Nephron progenitor cell (in vitro differentiated cells): Measurements from ENCODE around the gene RAB11FIP3.
"Not testable (repeated sequence)": the region's sequence is repeated elsewhere in the genome, so short reads cannot be mapped to it uniquely, and the experiment has no call there.

Experiments used
- DNase-seq: peaks from one replicate; pipeline ENCODE4 v3.0.0; 2021
- H3K27ac Mint-ChIP-seq: 2 replicates; pipeline ENCODE4 v1.8.0; 2021; ENCODE audit warnings: mild to moderate bottlenecking, moderate library complexity, mixed read lengths
- H3K27me3 Mint-ChIP-seq: 2 replicates; pipeline ENCODE4 v1.8.0; 2021; ENCODE audit warnings: mild to moderate bottlenecking, low read depth, mixed read lengths; ENCODE audit not compliant: poor library complexity
- H3K36me3 Mint-ChIP-seq: 2 replicates; pipeline ENCODE4 v1.8.0; 2021; ENCODE audit warnings: low read depth, mixed read lengths
- H3K4me1 Mint-ChIP-seq: 2 replicates; pipeline ENCODE4 v1.8.0; 2021; ENCODE audit warnings: mixed read lengths
- H3K4me3 Mint-ChIP-seq: 2 replicates; pipeline ENCODE4 v1.8.0; 2021; ENCODE audit warnings: mild to moderate bottlenecking, moderate library complexity, mixed read lengths
- H3K9me3 Mint-ChIP-seq: 2 replicates; pipeline ENCODE4 v1.8.0; 2021; ENCODE audit warnings: mild to moderate bottlenecking, moderate library complexity, mixed read lengths
- CTCF ChIP-seq: fragments of 200-600 bp; sonication (generic); IDR thresholded peaks from 2 replicates; pipeline ENCODE4 v1.5.0; 2021; ENCODE audit warnings: antibody characterized with exemption

Gene RAB11FIP3

GRCh38 chr16:463071-463470 lies 37.6 kb downstream of the RAB11FIP3 start:
- TF ChIP-seq CTCF = no peak
- no peaks in the 10 kb centered on the region for H3K27me3 Mint-ChIP-seq
- H3K36me3 Mint-ChIP-seq = peaks cover 25% of the 10 kb centered on the region
- no peak overlapping the region for H3K27ac Mint-ChIP-seq
- H3K9me3 Mint-ChIP-seq = no peaks in the 10 kb centered on the region
- no peak for DNase-seq
- no peak overlapping the region for H3K4me3 Mint-ChIP-seq
- peaks cover 36% of the 10 kb centered on the region for H3K4me1 Mint-ChIP-seq

GRCh38 chr16:466651-467050 lies 41.2 kb downstream of the RAB11FIP3 start:
- no peak overlapping the region for H3K4me3 Mint-ChIP-seq
- H3K9me3 Mint-ChIP-seq = no peaks in the 10 kb centered on the region
- H3K36me3 Mint-ChIP-seq = peaks cover 20% of the 10 kb centered on the region
- H3K27me3 Mint-ChIP-seq = no peaks in the 10 kb centered on the region
- peak overlapping the region; percentile 59 for H3K27ac Mint-ChIP-seq
- H3K4me1 Mint-ChIP-seq = peaks cover 51% of the 10 kb centered on the region
- no peak for TF ChIP-seq CTCF
- no peak for DNase-seq

GRCh38 chr16:467249-467871 lies 41.9 kb downstream of the RAB11FIP3 start:
- not testable (repeated sequence) for H3K27ac Mint-ChIP-seq, H3K9me3 Mint-ChIP-seq, H3K4me3 Mint-ChIP-seq, DNase-seq, H3K27me3 Mint-ChIP-seq
- Mint-ChIP-seq H3K36me3 (peaks cover 14% of the 10 kb centered on the region), H3K4me1 (peaks cover 55% of the 10 kb centered on the region)

GRCh38 chr16:468068-468821 lies 42.8 kb downstream of the RAB11FIP3 start:
- no peak for TF ChIP-seq CTCF
- Mint-ChIP-seq H3K9me3 (no peaks in the 10 kb centered on the region), H3K27ac (peak overlapping the region; percentile 90), H3K4me3 (no peak overlapping the region), H3K27me3 (no peaks in the 10 kb centered on the region), H3K36me3 (peaks cover 14% of the 10 kb centered on the region), H3K4me1 (peaks cover 61% of the 10 kb centered on the region)
- DNase-seq = no peak

- H3K36me3 Mint-ChIP-seq = peaks cover 17% of the 10 kb centered on the region
- H3K9me3 Mint-ChIP-seq, H3K27ac Mint-ChIP-seq, H3K27me3 Mint-ChIP-seq, H3K4me3 Mint-ChIP-seq, DNase-seq: not testable (repeated sequence)
- peaks cover 67% of the 10 kb centered on the region for H3K4me1 Mint-ChIP-seq
These were observed 44.0 kb downstream of the RAB11FIP3 start for GRCh38 chr16:469459-469858.

GRCh38 chr16:470418-470817 lies 45.0 kb downstream of the RAB11FIP3 start:
- H3K4me3 Mint-ChIP-seq = no peak overlapping the region

More at GRCh38 chr16:470418-470817, 45.0 kb downstream of the RAB11FIP3 start:
- Mint-ChIP-seq H3K36me3 (peaks cover 26% of the 10 kb centered on the region), H3K4me1 (peaks cover 69% of the 10 kb centered on the region), H3K27ac (no peak overlapping the region), H3K27me3 (no peaks in the 10 kb centered on the region), H3K9me3 (no peaks in the 10 kb centered on the region)
- no peak for DNase-seq
- no peak for TF ChIP-seq CTCF
